Gastroesophageal sphincter (tissue), 4 donors: Measurements from ENCODE around the gene TEX13B. TPM values are rescaled to one million over a fixed set of nuclear protein-coding genes. Genes with fewer than 3 reads are reported as not detected.

ENCODE experiments used
- ATAC-seq: fragments of 150-250 bp; one replicate; pipeline ENCODE4 v1.9.1; 2016; ENCODE audit warnings: mild to moderate bottlenecking, moderate library complexity
- H3K27ac ChIP-seq, 4 donors: fragments of 200-600 bp; sonication (generic) in 3 of 4; 1 replicate in 3 of 4; 2 replicates in 1 of 4; pipeline ENCODE4 v1.5.1; 2016 to 2019
- H3K27me3 ChIP-seq: fragments of 200-600 bp; sonication (generic); one replicate; pipeline ENCODE4 v1.5.1; 2019
- H3K36me3 ChIP-seq, 2 donors: fragments of 200-600 bp; sonication (generic); one replicate each; pipeline ENCODE4 v1.5.1; 2019; ENCODE audit warnings: control low read depth in 1 of 2
- H3K4me1 ChIP-seq, 3 donors: fragments of 200-600 bp; sonication (generic); 1 replicate in 2 of 3; 2 replicates in 1 of 3; pipeline ENCODE4 v1.5.1; 2016 to 2019; ENCODE audit warnings: control low read depth in 2 of 3
- H3K4me3 ChIP-seq, 2 donors: fragments of 200-600 bp; sonication (generic); one replicate each; pipeline ENCODE4 v1.5.1; 2019; ENCODE audit warnings: mild to moderate bottlenecking in 1 of 2, moderate library complexity in 1 of 2
- H3K9me3 ChIP-seq, 3 donors: fragments of 200-600 bp; sonication (generic); one replicate each; pipeline ENCODE4 v1.5.1; 2017 to 2019; ENCODE audit warnings: control low read depth in 2 of 3
- EP300 ChIP-seq: sonication (generic); formaldehyde crosslinking; IDR thresholded peaks from one replicate; pipeline ENCODE4 v1.6.1; 2017; ENCODE audit warnings: antibody characterized with exemption, mild to moderate bottlenecking
- POLR2A ChIP-seq, 2 donors: fragments of 450-650 bp; IDR thresholded peaks; one replicate each; pipeline ENCODE4 v1.6.1; 2017; ENCODE audit warnings: antibody characterized with exemption in 2 of 2, mild to moderate bottlenecking in 2 of 2, moderate library complexity in 1 of 2
- POLR2AphosphoS5 ChIP-seq: sonication (generic); formaldehyde crosslinking; IDR thresholded peaks from one replicate; pipeline ENCODE4 v1.6.1; 2017; ENCODE audit warnings: antibody characterized with exemption
- WGBS, 2 donors: methylation state at CpG; one replicate each; pipeline ENCODE4 v1.1.5; 2018; ENCODE audit warnings: low coverage in 1 of 2; 5-methylcytosine and 5-hydroxymethylcytosine counted together
- total RNA-seq, 4 donors: library from RNA; depleted of rRNA; stranded (reverse); fragments of >200 nt; gene quantifications; one replicate each; pipeline ENCODE4 v1.1.0, GENCODE V29; 2016
- TF ChIP-seq, protein P1 (sequence below), 4 experiments: fragments of 200-600 bp in 2 of 4; fragments of 450-650 bp in 2 of 4; sonication (generic) in 1 of 4; IDR thresholded peaks; one replicate each; pipeline ENCODE4 v1.5.1; 2017 to 2019; ENCODE audit warnings: antibody characterized with exemption in 4 of 4, mild to moderate bottlenecking in 2 of 4, moderate library complexity in 2 of 4

Gene TEX13B
- total RNA-seq, 4 donors from 2014 or later, result not detected

- Histone ChIP-seq H3K36me3 (no peaks in the 10 kb centered on the region), H3K4me3 (no peak overlapping the region), H3K4me1 (peaks cover 0 to 10% (median 3%) of the 10 kb centered on the region in 3 donors), H3K9me3 (no peaks in the 10 kb centered on the region), H3K27me3 (peaks cover 15% of the 10 kb centered on the region), H3K27ac (no peak overlapping the region)
- ATAC-seq, result no peak
- 45 to 69% methylated on average over 2 to 3 of the region's 3 CpGs for WGBS, 2 donors
- TF ChIP-seq, protein P1, sequence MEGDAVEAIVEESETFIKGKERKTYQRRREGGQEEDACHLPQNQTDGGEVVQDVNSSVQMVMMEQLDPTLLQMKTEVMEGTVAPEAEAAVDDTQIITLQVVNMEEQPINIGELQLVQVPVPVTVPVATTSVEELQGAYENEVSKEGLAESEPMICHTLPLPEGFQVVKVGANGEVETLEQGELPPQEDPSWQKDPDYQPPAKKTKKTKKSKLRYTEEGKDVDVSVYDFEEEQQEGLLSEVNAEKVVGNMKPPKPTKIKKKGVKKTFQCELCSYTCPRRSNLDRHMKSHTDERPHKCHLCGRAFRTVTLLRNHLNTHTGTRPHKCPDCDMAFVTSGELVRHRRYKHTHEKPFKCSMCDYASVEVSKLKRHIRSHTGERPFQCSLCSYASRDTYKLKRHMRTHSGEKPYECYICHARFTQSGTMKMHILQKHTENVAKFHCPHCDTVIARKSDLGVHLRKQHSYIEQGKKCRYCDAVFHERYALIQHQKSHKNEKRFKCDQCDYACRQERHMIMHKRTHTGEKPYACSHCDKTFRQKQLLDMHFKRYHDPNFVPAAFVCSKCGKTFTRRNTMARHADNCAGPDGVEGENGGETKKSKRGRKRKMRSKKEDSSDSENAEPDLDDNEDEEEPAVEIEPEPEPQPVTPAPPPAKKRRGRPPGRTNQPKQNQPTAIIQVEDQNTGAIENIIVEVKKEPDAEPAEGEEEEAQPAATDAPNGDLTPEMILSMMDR (IDR thresholded peaks at IDR 0.05), result no peak
- no peak for TF ChIP-seq POLR2AphosphoS5
- TF ChIP-seq EP300, result no peak
- TF ChIP-seq POLR2A (IDR thresholded peaks at IDR 0.05), result no peak
Measured at GRCh38 chrX:107940095-107940494, 42.1 kb downstream of the TEX13B start.

GRCh38 chrX:107936434-107936730, 45.8 kb downstream of the TEX13B start:
- Histone ChIP-seq H3K4me1 (peaks cover 0 to 10% (median 3%) of the 10 kb centered on the region in 3 donors), H3K9me3 (no peaks in the 10 kb centered on the region), H3K27me3 (peaks cover 15% of the 10 kb centered on the region), H3K36me3 (no peaks in the 10 kb centered on the region), H3K27ac (no peak overlapping the region), H3K4me3 (no peak overlapping the region)
- WGBS, 2 donors, result 22 to 58% methylated on average over 10 to 12 of the region's 16 CpGs
- no peak for TF ChIP-seq POLR2AphosphoS5
- TF ChIP-seq POLR2A (IDR thresholded peaks at IDR 0.05), result no peak
- TF ChIP-seq EP300, result no peak
- TF ChIP-seq, protein P1 (IDR thresholded peaks at IDR 0.05), result no peak
- ATAC-seq, result no peak

DNA sequence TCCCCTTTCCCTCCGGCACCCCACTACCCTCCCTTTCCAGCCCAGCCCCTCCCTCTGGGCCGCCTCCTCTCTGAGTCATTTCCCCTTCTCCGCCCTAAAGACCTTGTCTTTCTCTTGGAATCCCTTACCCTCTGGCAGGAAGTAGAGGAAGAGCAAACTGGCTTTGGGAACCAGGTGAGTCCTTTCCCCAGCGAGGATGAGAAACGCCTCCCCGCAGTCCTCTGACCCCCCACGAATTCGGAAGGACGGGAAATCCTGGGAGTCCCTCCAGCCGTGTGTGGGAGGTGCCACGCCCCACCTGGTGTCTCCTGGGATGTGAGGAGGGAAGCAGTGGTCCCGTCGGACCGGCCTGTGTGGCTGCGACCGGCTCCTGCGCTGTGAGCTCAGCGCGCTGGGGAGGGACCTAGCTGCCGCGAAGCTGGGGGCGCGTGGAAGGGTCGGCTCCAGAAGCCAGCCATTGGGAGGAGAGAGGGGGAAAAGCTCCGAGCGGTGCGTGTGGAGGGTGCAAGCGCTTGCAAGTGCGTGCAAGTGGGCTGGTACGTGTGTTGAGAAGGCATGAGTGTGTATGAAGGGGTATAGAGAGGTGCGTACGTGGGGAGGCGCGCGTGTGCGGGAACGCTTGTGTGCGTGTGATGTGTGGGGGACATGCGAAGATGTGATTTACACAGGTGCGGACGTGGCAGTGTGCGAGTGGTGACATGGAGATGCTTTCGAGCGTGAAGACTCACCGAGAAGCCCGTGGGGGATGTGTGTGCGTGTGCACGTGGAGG, 46.3 kb downstream of the TEX13B start:
- Histone ChIP-seq H3K9me3 (no peaks in the 10 kb centered on the region), H3K4me1 (peaks cover 0 to 10% (median 3%) of the 10 kb centered on the region in 3 donors), H3K27me3 (peaks cover 15% of the 10 kb centered on the region), H3K36me3 (no peaks in the 10 kb centered on the region), H3K27ac (no peak overlapping the region), H3K4me3 (peak overlapping the region in 1 of 2 donors; percentile 29)
- 11 to 46% methylated on average over 9 to 10 of the region's 48 CpGs for WGBS, 2 donors
- no peak for ATAC-seq
- TF ChIP-seq, protein P1 (IDR thresholded peaks at IDR 0.05), result no peak
- TF ChIP-seq POLR2AphosphoS5, result no peak
- no peak for TF ChIP-seq EP300
- no peak for TF ChIP-seq POLR2A (IDR thresholded peaks at IDR 0.05)

GRCh38 chrX:107935200-107935599, 47.0 kb downstream of the TEX13B start:
- no peak for ATAC-seq
- WGBS, 2 donors, result 40 to 60% methylated on average over 2 to 3 of the region's 7 CpGs
- TF ChIP-seq, protein P1 (IDR thresholded peaks at IDR 0.05), result no peak
- TF ChIP-seq POLR2AphosphoS5, result no peak
- TF ChIP-seq EP300, result no peak
- no peak for TF ChIP-seq POLR2A (IDR thresholded peaks at IDR 0.05)
- peak overlapping the region in 1 of 2 donors; percentile 29 for H3K4me3 ChIP-seq
- peaks cover 0 to 10% (median 3%) of the 10 kb centered on the region in 3 donors for H3K4me1 ChIP-seq
- H3K27ac ChIP-seq, result no peak overlapping the region
- no peaks in the 10 kb centered on the region for H3K36me3 ChIP-seq
- no peaks in the 10 kb centered on the region for H3K9me3 ChIP-seq
- H3K27me3 ChIP-seq, result peaks cover 15% of the 10 kb centered on the region

DNA sequence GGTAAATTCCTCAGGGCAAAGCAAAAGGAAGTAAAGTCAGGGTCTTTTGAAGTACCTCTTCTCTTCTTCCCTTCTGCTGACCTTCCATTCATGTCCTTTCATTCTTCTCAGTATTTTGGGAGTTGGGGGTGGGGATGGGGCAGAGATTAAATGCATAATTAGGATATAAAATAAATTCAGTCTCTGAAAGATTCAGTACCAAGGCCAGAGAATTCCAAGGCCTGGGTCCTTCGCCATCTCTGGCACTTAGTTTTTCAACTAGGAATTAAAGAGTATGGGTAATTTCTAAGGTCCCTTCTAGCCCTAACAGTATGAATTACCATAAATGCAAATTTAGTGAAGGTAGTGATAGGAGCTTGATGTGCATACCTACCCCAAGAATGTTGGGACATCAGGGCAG, 47.9 kb downstream of the TEX13B start:
- ATAC-seq, result no peak
- 83 to 86% methylated on average over 1 of the region's 1 CpG for WGBS, 2 donors
- Histone ChIP-seq H3K27ac (no peak overlapping the region), H3K36me3 (no peaks in the 10 kb centered on the region), H3K4me1 (peaks cover 0 to 10% (median 3%) of the 10 kb centered on the region in 3 donors), H3K27me3 (peaks cover 15% of the 10 kb centered on the region), H3K4me3 (no peak overlapping the region), H3K9me3 (no peaks in the 10 kb centered on the region)
- TF ChIP-seq, protein P1 (IDR thresholded peaks at IDR 0.05), result no peak
- TF ChIP-seq EP300 (no peak), POLR2A (IDR thresholded peaks at IDR 0.05) (no peak), POLR2AphosphoS5 (no peak)
